Neural cell (in vitro differentiated cells): ENCODE measurements around the gene ZNF831. TPM values are rescaled to one million over a fixed set of nuclear protein-coding genes. Genes with fewer than 3 reads are reported as not detected.

ENCODE experiments used
- H2AFZ ChIP-seq: fragments of 200-600, 300-800 bp; sonication (generic), shearing (Covaris generic); 2 replicates; pipeline ENCODE4 v1.6.0; 2014; ENCODE audit warnings: low read depth, mild to moderate bottlenecking, antibody characterized with exemption, low read length, moderate library complexity
- H3F3A ChIP-seq: fragments of 200-600 bp; shearing (Covaris generic); 2 replicates; pipeline ENCODE4 v1.6.1; 2016; ENCODE audit warnings: mild to moderate bottlenecking, moderate library complexity, mixed read lengths, antibody characterized with exemption, low read length; ENCODE audit not compliant: insufficient read depth, poor library complexity, severe bottlenecking
- H3K27ac ChIP-seq: fragments of 200-600, 300-800 bp; sonication (generic), shearing (Covaris generic); 2 replicates; pipeline ENCODE4 v1.5.1; 2014; ENCODE audit warnings: mild to moderate bottlenecking, low read length, moderate library complexity
- H3K27me3 ChIP-seq: fragments of 300-800, 200-600 bp; sonication (generic), shearing (Covaris generic); 2 replicates; pipeline ENCODE4 v1.6.0; 2014; ENCODE audit warnings: mild to moderate bottlenecking, low read depth, low read length, moderate library complexity; ENCODE audit not compliant: insufficient read depth
- H3K36me3 ChIP-seq: fragments of 300-800, 200-600 bp; sonication (generic), shearing (Covaris generic); 2 replicates; pipeline ENCODE4 v1.5.1; 2014; ENCODE audit warnings: mild to moderate bottlenecking, antibody characterized with exemption, low read length, moderate library complexity; ENCODE audit not compliant: insufficient read depth
- H3K4me2 ChIP-seq: fragments of 300-800, 200-600 bp; sonication (generic), shearing (Covaris generic); 2 replicates; pipeline ENCODE4 v1.6.0; 2014; ENCODE audit warnings: mild to moderate bottlenecking, low read length
- H3K4me3 ChIP-seq: fragments of 300-800, 200-600 bp; sonication (generic), shearing (Covaris generic); 2 replicates; pipeline ENCODE4 v1.5.1; 2014; ENCODE audit warnings: mild to moderate bottlenecking, low read length, moderate library complexity
- H3K79me2 ChIP-seq: fragments of 200-600 bp; shearing (Covaris generic); replicated peaks from 2 replicates; pipeline ENCODE4 v1.6.0; 2014; ENCODE audit warnings: mild to moderate bottlenecking, low read length, moderate library complexity; ENCODE audit not compliant: insufficient read depth
- H3K9ac ChIP-seq: fragments of 300-800, 200-600 bp; sonication (generic), shearing (Covaris generic); 2 replicates; pipeline ENCODE4 v1.6.1; 2016; ENCODE audit warnings: mild to moderate bottlenecking, low read length, mixed read lengths
- H3K9me2 ChIP-seq: fragments of 200-600 bp; shearing (Covaris generic); 2 replicates; pipeline ENCODE4 v1.6.1; 2016; ENCODE audit warnings: mild to moderate bottlenecking, low read length, mixed read lengths; ENCODE audit not compliant: insufficient read depth
- H3K9me3 ChIP-seq: fragments of 200-600, 300-800 bp; sonication (generic), shearing (Covaris generic); 2 replicates; pipeline ENCODE4 v1.6.1; 2016; ENCODE audit warnings: mild to moderate bottlenecking, mixed run types, low read length, moderate library complexity, mixed read lengths
- H4K20me1 ChIP-seq: fragments of 200-600 bp; shearing (Covaris generic); 2 replicates; pipeline ENCODE4 v1.6.1; 2016; ENCODE audit warnings: mild to moderate bottlenecking, mixed run types; ENCODE audit not compliant: insufficient read depth
- CTCF ChIP-seq: fragments of 450-650 bp; IDR thresholded peaks from 2 replicates; pipeline ENCODE4 v1.5.1; 2014; ENCODE audit warnings: antibody characterized with exemption, mild to moderate bottlenecking, moderate library complexity; ENCODE audit not compliant: poor library complexity, severe bottlenecking
- EP300 ChIP-seq: fragments of 450-650 bp; conservative IDR thresholded peaks from 2 replicates; pipeline ENCODE4 v1.6.1; 2014; ENCODE audit warnings: antibody characterized with exemption, mild to moderate bottlenecking, moderate library complexity; ENCODE audit not compliant: poor library complexity, severe bottlenecking
- EZH2 ChIP-seq: fragments of 200-600, 300-800 bp; shearing (Covaris generic), sonication (generic); IDR thresholded peaks from 2 replicates; pipeline ENCODE4 v1.6.1; 2014; ENCODE audit warnings: antibody characterized with exemption, low read length, borderline replicate concordance, mild to moderate bottlenecking; ENCODE audit not compliant: insufficient read depth, poor library complexity, severe bottlenecking
- MXI1 ChIP-seq: fragments of 450-650 bp; conservative IDR thresholded peaks from 2 replicates; pipeline ENCODE4 v1.6.1; 2014; ENCODE audit warnings: antibody characterized with exemption, mild to moderate bottlenecking; ENCODE audit not compliant: poor library complexity, severe bottlenecking
- POLR2AphosphoS5 ChIP-seq: IDR thresholded peaks from 2 replicates; pipeline ENCODE4 v1.6.1; 2012
- RAD21 ChIP-seq: fragments of 450-650 bp; conservative IDR thresholded peaks from 2 replicates; pipeline ENCODE4 v1.6.1; 2014; ENCODE audit warnings: antibody characterized with exemption, mild to moderate bottlenecking, moderate library complexity
- REST ChIP-seq: IDR thresholded peaks from 2 replicates; pipeline ENCODE4 v1.6.1; 2012; ENCODE audit warnings: borderline replicate concordance
- SMC3 ChIP-seq: fragments of 450-650 bp; conservative IDR thresholded peaks from 2 replicates; pipeline ENCODE4 v1.6.1; 2014; ENCODE audit warnings: antibody characterized with exemption, mild to moderate bottlenecking, moderate library complexity; ENCODE audit not compliant: poor library complexity
- TAF1 ChIP-seq: IDR thresholded peaks from 2 replicates; pipeline ENCODE4 v1.6.1; 2012; ENCODE audit warnings: low read depth
- polyA plus RNA-seq: library from polyadenylated mRNA; depleted of rRNA; stranded (reverse); fragments of >200 nt; gene quantifications from 2 replicates; pipeline ENCODE4 v1.2.3, GENCODE V29; 2014

Gene ZNF831
- polyA plus RNA-seq, 1 donor from 2014 or later: not detected

- Histone ChIP-seq H3K9ac (no peak overlapping the region), H3K4me3 (no peak overlapping the region)
- TF ChIP-seq EZH2: no peak
- TF ChIP-seq MXI1: no peak
- TF ChIP-seq REST: no peak
- no peak for TF ChIP-seq RAD21
- TF ChIP-seq POLR2AphosphoS5: no peak
Measured at GRCh38 chr20:59149678-59150504, 13.7 kb upstream of the ZNF831 start.

GRCh38 chr20:59150821-59151251, 12.8 kb upstream of the ZNF831 start:
- no peak overlapping the region for H3K4me3 ChIP-seq
- no peaks in the 10 kb centered on the region for H3K9me3 ChIP-seq
- no peak overlapping the region for H2AFZ ChIP-seq
- H3K9ac ChIP-seq: no peak overlapping the region
- no peaks in the 10 kb centered on the region for H3K79me2 ChIP-seq
- H3K27ac ChIP-seq: no peak overlapping the region
- no peaks in the 10 kb centered on the region for H3K27me3 ChIP-seq
- no peaks in the 10 kb centered on the region for H4K20me1 ChIP-seq
- H3K4me2 ChIP-seq: no peak overlapping the region
- TF ChIP-seq EP300: no peak
- no peak for TF ChIP-seq MXI1
- H3K36me3 ChIP-seq: no peaks in the 10 kb centered on the region
- H3K9me2 ChIP-seq: no peaks in the 10 kb centered on the region
- H3F3A ChIP-seq: no peaks in the 10 kb centered on the region

More at GRCh38 chr20:59149678-59150504, 13.7 kb upstream of the ZNF831 start:
- Histone ChIP-seq H3K79me2 (no peaks in the 10 kb centered on the region), H3F3A (no peaks in the 10 kb centered on the region), H3K9me3 (no peaks in the 10 kb centered on the region), H3K27me3 (no peaks in the 10 kb centered on the region), H3K9me2 (no peaks in the 10 kb centered on the region), H2AFZ (no peak overlapping the region), H3K4me2 (no peak overlapping the region), H3K36me3 (no peaks in the 10 kb centered on the region), H3K27ac (no peak overlapping the region), H4K20me1 (no peaks in the 10 kb centered on the region)

- H3K79me2 ChIP-seq: no peaks in the 10 kb centered on the region
- no peak overlapping the region for H3K9ac ChIP-seq
- H4K20me1 ChIP-seq: no peaks in the 10 kb centered on the region
- no peaks in the 10 kb centered on the region for H3K27me3 ChIP-seq
- H3K27ac ChIP-seq: no peak overlapping the region
- no peaks in the 10 kb centered on the region for H3K9me3 ChIP-seq
- TF ChIP-seq POLR2AphosphoS5 (no peak), REST (no peak), SMC3 (no peak), EZH2 (no peak), MXI1 (no peak), EP300 (no peak), RAD21 (no peak), CTCF (no peak), TAF1 (no peak)
- H3F3A ChIP-seq: no peaks in the 10 kb centered on the region
- H2AFZ ChIP-seq: no peak overlapping the region
- no peak overlapping the region for H3K4me3 ChIP-seq
- H3K4me2 ChIP-seq: no peak overlapping the region
- no peaks in the 10 kb centered on the region for H3K9me2 ChIP-seq
- H3K36me3 ChIP-seq: no peaks in the 10 kb centered on the region
Measured at GRCh38 chr20:59151391-59151790, 12.2 kb upstream of the ZNF831 start.
